DND-41 (cell line): ENCODE results near the gene AP2S1.
"Not testable (repeated sequence)": the region's sequence is repeated elsewhere in the genome, so short reads cannot be mapped to it uniquely, and the experiment has no call there.

ENCODE experiments used
- EZH2 ChIP-seq: IDR thresholded peaks from 3 replicates; pipeline ENCODE4 v1.6.1; 2012; ENCODE audit warnings: borderline replicate concordance, low read depth, mild to moderate bottlenecking, moderate library complexity, low read length, inconsistent platforms; ENCODE audit not compliant: severe bottlenecking
- TF ChIP-seq, protein P1 (sequence below): IDR thresholded peaks from 2 replicates; pipeline ENCODE4 v1.5.1; 2012; ENCODE audit warnings: borderline replicate concordance, low read length, moderate library complexity, mild to moderate bottlenecking; ENCODE audit not compliant: poor library complexity, severe bottlenecking; ENCODE audit errors: extremely low read depth

DNA sequence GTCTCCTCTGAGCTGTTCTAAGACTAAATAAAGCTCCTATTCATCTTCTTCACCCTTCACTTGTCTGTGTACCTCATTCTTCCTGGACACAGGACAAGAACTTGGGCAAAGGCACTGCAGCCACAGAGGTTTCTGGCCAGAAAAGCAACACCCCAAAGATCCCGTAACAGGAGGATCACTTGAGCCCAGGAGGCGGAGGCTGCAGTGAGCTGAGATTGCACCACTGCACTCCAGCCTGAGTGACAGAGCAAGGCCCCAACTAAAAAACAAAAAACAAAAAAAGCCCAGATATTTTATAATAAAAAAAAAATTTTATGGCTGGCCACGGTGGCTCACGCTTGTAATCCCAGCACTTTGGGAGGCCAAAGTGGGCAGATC is 28.2 kb downstream of the AP2S1 start:
- TF ChIP-seq, protein P1, sequence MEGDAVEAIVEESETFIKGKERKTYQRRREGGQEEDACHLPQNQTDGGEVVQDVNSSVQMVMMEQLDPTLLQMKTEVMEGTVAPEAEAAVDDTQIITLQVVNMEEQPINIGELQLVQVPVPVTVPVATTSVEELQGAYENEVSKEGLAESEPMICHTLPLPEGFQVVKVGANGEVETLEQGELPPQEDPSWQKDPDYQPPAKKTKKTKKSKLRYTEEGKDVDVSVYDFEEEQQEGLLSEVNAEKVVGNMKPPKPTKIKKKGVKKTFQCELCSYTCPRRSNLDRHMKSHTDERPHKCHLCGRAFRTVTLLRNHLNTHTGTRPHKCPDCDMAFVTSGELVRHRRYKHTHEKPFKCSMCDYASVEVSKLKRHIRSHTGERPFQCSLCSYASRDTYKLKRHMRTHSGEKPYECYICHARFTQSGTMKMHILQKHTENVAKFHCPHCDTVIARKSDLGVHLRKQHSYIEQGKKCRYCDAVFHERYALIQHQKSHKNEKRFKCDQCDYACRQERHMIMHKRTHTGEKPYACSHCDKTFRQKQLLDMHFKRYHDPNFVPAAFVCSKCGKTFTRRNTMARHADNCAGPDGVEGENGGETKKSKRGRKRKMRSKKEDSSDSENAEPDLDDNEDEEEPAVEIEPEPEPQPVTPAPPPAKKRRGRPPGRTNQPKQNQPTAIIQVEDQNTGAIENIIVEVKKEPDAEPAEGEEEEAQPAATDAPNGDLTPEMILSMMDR: not testable (repeated sequence)
- TF ChIP-seq EZH2: not testable (repeated sequence)
